ENCODE measurements around the gene SF3A2.

SF3A2 gene

DNA sequence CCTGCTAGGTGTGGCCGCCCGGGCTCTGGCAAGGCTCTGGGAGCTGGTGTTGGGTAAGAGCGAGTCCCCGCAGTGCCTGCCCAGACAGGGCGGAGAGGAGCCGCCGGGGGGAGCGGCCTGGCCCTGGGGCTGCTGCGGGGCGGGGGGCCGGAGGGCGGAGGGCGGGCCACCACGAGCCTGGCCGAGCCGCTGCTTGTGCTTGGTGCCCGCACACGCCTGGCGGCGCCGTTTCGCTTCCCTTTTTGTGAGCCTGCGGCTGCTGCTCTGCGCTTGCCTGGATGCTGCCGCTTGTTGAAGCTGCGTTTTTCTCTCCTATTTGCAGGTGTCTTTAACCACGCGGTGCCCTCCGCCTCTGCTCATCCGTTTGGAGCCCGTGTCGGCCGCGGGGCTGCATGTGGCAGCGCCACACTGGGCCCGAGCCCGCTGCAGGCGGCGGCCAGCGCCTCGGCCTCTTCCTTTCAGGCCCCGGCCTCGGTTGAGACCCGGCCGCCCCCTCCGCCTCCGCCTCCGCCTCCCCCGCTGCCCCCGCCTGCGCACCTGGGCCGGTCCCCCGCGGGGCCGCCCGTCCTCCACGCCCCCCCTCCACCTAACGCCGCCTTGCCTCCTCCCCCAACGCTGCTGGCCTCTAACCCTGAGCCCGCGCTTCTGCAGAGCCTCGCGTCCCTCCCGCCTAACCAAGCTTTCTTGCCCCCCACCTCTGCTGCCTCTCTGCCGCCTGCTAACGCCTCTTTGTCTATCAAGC lies 9.0 kb upstream of the SF3A2 start:
- no peak for DNase-seq (ENCODE audit: low read depth)
- H3K4me3 ChIP-seq (ENCODE audit: low read length): no peak overlapping the region
- TF ChIP-seq, protein P1, sequence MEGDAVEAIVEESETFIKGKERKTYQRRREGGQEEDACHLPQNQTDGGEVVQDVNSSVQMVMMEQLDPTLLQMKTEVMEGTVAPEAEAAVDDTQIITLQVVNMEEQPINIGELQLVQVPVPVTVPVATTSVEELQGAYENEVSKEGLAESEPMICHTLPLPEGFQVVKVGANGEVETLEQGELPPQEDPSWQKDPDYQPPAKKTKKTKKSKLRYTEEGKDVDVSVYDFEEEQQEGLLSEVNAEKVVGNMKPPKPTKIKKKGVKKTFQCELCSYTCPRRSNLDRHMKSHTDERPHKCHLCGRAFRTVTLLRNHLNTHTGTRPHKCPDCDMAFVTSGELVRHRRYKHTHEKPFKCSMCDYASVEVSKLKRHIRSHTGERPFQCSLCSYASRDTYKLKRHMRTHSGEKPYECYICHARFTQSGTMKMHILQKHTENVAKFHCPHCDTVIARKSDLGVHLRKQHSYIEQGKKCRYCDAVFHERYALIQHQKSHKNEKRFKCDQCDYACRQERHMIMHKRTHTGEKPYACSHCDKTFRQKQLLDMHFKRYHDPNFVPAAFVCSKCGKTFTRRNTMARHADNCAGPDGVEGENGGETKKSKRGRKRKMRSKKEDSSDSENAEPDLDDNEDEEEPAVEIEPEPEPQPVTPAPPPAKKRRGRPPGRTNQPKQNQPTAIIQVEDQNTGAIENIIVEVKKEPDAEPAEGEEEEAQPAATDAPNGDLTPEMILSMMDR (conservative IDR thresholded peaks at IDR 0.05; ENCODE audit: low read depth, low read length): no peak

DNA sequence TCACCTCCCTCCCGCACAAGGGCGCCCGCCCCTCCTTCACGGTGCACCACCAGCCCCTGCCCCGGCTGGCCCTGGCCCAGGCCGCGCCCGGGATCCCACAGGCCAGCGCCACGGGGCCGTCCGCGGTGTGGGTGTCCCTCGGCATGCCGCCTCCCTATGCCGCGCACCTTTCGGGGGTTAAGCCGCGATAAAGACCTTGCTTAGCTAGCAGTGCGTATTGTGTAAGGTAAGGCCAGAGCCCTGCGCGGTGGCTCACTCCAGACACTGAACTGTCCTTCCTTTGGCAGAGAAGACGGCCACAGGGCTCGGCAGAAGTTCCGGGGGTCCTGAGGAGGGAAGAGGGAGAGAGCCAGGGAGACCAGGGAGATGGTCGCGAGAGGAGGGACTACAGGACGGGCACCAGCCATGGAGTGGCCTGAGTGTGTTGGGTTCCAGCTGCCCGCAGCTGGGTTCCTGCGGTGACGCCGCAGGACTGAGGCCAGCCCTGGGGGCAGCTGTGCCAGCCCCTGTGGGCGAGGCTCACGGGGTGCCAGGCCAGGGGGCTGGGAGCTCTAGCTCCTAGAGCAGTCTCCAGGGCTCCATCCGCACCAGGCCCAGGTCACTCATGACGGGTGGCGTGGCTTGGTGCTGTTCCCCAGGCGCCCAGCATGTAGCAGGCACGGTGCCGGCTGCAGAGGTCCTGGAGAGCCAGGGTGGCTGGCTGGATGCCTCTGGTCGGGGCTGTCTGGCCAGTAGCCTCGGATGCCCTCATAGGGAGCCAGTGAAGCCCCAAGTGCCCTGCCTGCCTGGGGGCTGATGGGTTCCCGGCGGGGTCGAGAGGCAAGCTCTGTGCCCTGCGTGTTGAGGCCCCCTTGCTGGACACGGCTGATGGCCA lies 8.2 kb upstream of the SF3A2 start:
- no peak for DNase-seq (ENCODE audit: low read depth)
- TF ChIP-seq, protein P1 (conservative IDR thresholded peaks at IDR 0.05; ENCODE audit: low read depth, low read length): no peak
- H3K4me3 ChIP-seq (ENCODE audit: low read length): no peak overlapping the region

DNA sequence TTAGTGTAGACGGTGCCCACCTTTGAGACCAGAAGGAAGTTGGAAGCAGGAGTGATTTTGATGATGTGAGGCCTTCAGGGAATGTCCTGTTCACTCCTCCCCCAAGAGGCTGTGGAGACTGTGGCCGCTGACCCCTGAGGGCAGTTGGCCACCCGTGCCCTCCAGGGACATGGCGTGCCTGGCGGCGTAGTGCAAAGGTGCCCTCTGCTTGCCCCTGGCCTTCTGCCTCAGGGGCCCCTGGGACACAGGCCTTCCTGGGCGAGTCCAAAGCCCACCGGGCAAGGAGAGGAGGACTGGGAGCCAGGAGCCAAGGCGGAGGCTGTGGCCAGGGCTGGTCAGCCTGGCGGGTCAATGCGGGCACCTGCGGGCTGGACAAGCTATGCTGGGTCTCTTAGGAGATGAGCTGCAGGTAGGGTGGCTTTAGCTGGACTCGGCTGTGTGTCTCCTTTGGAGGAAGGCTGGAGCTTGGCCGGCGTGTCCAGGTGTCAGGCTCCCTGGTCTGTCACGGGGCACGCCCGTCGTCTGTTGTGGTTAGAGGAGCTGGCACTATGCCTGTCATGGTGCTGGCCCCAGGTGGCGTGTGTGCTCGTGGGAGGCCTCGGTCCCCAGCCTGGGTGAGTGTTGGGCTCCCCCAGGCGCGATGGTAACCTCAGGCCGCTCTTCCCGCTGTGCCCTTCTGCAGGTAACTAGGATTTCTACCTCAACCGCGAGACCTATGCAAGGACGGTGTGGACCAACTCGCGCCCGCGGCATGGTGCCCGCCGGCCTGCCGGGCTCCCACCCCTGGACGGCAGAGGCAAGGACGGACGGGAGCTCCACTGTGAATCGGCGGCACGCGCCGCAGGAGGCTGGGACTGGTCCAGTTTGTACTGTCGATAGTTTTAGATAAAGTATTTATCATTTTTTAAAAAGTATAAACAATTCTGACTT lies 7.3 kb upstream of the SF3A2 start:
- no peak for DNase-seq (ENCODE audit: low read depth)
- H3K4me3 ChIP-seq (ENCODE audit: low read length): no peak overlapping the region

DNA sequence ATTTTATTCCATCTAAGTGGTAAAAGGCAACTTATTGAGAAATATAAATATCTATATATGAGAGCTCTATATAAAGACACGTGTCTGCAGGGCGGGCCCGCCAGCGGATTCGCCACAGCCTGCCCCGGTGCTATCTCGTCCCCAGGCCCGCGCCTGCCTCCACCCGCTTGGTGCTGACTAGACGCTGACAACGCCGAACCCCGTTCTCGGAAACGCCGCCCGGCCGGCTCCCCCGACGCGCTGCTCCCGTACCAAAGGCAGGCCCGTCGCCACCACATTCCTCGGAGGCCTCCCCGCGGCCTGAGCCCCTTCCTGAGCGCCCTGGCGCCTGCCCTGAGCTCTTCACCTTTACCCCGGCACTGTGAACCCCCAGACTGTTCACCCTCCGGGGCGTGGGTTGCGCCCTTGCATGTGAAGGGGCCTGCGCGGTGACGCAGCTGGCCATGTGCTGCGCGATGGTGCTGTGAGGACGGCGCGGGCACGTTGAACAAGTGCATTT lies 6.5 kb upstream of the SF3A2 start:
- no peak overlapping the region for H3K4me3 ChIP-seq (ENCODE audit: low read length)

More for the DNA sequence above, 7.3 kb upstream of the SF3A2 start:
- TF ChIP-seq, protein P1 (conservative IDR thresholded peaks at IDR 0.05; ENCODE audit: low read depth, low read length): no peak

DNA sequence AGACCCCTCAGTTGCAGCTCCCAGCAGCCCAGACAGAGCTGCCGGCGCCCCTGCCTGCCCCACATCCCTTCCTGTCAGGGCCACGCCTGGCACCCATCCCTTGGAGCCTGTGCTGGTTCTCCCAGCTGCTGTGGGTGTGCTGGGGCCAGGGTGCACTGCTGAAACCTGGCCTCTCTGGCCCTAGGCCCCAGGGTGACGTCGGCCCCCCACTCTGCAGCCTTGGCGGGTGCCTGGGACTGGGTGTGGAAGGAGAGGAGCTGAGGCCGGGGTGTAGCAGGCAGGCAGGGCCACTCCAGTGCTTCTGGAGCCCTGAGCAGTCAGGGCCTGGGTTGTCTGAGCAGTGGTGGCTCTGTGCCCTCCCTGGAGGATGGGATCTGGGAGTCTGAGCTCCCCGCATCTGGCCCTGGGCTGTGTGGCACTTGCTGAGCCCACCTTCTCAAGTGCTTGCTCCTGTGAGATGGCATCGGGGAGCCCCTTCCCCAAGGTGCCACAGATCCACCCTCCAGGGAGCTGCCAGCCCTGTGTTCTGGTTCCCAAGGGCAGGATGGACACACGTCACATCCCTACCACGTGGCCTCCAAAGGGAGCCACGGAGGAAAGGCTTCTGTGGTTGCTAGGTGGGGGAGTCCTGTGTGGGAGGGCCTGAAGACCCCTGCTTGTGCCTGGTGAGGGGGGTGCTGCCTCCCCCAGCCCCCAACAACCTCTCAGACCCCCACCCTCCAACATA lies 5.7 kb upstream of the SF3A2 start:
- H3K4me3 ChIP-seq (ENCODE audit: low read length): no peak overlapping the region
- no peak for DNase-seq (ENCODE audit: low read depth)
- TF ChIP-seq, protein P1 (conservative IDR thresholded peaks at IDR 0.05; ENCODE audit: low read depth, low read length): no peak

More for the DNA sequence above, 6.5 kb upstream of the SF3A2 start:
- no peak for DNase-seq (ENCODE audit: low read depth)
- TF ChIP-seq, protein P1 (conservative IDR thresholded peaks at IDR 0.05; ENCODE audit: low read depth, low read length): no peak

DNA sequence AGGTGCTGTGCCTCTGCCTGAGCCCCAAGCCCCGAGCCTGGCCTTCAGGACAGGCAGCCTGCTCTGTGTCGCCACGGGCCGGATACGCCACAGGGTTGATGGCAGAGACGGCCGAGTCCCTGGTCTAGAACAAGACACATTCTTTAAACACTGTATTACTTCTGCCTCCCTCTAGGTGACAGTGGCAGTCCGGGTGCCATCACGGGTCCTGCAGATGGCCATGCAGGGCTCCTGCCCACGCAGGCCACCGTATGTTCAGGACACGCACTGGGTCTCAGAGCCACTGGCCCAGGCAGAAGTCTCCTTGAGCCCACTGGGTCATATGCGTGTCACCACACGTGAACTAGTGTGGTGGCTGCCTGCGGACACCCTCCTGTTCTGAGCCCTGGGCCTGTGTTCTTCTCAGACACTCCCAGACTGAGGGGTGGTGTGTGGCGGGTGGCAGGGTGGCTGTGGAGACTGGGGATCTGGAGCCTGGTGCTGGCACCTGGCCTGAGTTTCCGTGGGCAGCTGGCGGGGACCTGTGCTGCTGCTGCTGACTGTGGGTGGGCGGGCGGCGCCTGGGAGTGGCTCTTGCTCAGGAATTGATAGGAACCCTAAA lies 4.9 kb upstream of the SF3A2 start:
- TF ChIP-seq, protein P1 (conservative IDR thresholded peaks at IDR 0.05; ENCODE audit: low read depth, low read length): peak; percentile 3
- no peak for DNase-seq (ENCODE audit: low read depth)
- H3K4me3 ChIP-seq (ENCODE audit: low read length): no peak overlapping the region

All from retinal pigment epithelial cell (primary cell).